ENCODE measurements around the gene IL27RA. TPM values are rescaled to one million over a fixed set of nuclear protein-coding genes. Genes with fewer than 3 reads are reported as not detected.

Gene IL27RA
- total and polyA plus RNA-seq, 2 experiments from 2014 or later, result 7.7 to 11.4 TPM

DNA sequence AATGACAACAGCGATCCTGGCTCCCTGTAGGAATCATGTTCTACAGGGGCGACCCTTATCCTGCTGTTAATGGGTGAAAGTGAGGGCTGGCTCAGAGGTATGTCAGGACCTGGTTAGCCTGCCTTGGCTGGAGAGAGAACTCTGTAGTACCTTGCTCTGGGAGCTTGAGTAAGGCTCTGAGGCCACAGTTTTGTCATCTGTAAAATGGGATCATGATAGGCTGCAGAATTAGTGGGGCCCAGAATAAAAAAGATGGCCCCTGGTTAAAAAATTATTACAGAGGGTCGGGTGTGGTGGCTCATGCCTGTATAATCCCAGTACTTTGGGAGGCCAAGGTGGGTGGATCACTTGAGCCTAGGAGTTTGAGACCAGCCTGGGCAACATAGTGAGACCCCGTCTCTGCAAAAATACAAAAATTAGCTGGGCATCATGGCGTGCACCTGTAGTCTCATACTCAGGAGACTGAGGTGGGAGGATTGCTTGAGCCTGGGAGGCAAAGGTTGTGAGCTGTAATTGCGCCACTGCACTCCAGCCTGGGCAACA lies 69.5 kb downstream of the IL27RA start (continued):
- TF ChIP-seq, protein P1, sequence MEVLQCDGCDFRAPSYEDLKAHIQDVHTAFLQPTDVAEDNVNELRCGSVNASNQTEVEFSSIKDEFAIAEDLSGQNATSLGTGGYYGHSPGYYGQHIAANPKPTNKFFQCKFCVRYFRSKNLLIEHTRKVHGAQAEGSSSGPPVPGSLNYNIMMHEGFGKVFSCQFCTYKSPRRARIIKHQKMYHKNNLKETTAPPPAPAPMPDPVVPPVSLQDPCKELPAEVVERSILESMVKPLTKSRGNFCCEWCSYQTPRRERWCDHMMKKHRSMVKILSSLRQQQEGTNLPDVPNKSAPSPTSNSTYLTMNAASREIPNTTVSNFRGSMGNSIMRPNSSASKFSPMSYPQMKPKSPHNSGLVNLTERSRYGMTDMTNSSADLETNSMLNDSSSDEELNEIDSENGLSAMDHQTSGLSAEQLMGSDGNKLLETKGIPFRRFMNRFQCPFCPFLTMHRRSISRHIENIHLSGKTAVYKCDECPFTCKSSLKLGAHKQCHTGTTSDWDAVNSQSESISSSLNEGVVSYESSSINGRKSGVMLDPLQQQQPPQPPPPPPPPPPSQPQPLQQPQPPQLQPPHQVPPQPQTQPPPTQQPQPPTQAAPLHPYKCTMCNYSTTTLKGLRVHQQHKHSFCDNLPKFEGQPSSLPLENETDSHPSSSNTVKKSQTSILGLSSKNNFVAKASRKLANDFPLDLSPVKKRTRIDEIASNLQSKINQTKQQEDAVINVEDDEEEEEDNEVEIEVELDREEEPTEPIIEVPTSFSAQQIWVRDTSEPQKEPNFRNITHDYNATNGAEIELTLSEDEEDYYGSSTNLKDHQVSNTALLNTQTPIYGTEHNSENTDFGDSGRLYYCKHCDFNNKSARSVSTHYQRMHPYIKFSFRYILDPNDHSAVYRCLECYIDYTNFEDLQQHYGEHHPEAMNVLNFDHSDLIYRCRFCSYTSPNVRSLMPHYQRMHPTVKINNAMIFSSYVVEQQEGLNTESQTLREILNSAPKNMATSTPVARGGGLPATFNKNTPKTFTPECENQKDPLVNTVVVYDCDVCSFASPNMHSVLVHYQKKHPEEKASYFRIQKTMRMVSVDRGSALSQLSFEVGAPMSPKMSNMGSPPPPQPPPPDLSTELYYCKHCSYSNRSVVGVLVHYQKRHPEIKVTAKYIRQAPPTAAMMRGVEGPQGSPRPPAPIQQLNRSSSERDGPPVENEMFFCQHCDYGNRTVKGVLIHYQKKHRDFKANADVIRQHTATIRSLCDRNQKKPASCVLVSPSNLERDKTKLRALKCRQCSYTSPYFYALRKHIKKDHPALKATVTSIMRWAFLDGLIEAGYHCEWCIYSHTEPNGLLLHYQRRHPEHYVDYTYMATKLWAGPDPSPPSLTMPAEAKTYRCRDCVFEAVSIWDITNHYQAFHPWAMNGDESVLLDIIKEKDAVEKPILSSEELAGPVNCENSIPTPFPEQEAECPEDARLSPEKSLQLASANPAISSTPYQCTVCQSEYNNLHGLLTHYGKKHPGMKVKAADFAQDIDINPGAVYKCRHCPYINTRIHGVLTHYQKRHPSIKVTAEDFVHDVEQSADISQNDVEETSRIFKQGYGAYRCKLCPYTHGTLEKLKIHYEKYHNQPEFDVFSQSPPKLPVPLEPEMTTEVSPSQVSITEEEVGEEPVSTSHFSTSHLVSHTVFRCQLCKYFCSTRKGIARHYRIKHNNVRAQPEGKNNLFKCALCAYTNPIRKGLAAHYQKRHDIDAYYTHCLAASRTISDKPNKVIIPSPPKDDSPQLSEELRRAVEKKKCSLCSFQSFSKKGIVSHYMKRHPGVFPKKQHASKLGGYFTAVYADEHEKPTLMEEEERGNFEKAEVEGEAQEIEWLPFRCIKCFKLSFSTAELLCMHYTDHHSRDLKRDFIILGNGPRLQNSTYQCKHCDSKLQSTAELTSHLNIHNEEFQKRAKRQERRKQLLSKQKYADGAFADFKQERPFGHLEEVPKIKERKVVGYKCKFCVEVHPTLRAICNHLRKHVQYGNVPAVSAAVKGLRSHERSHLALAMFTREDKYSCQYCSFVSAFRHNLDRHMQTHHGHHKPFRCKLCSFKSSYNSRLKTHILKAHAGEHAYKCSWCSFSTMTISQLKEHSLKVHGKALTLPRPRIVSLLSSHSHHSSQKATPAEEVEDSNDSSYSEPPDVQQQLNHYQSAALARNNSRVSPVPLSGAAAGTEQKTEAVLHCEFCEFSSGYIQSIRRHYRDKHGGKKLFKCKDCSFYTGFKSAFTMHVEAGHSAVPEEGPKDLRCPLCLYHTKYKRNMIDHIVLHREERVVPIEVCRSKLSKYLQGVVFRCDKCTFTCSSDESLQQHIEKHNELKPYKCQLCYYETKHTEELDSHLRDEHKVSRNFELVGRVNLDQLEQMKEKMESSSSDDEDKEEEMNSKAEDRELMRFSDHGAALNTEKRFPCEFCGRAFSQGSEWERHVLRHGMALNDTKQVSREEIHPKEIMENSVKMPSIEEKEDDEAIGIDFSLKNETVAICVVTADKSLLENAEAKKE (CRISPR knock-in tag; IDR thresholded peaks at IDR 0.05), result no peak
- no peak for TF ChIP-seq POLR2AphosphoS5 (IDR thresholded peaks at IDR 0.05; ENCODE audit: low read depth)
- TF ChIP-seq, protein P2, sequence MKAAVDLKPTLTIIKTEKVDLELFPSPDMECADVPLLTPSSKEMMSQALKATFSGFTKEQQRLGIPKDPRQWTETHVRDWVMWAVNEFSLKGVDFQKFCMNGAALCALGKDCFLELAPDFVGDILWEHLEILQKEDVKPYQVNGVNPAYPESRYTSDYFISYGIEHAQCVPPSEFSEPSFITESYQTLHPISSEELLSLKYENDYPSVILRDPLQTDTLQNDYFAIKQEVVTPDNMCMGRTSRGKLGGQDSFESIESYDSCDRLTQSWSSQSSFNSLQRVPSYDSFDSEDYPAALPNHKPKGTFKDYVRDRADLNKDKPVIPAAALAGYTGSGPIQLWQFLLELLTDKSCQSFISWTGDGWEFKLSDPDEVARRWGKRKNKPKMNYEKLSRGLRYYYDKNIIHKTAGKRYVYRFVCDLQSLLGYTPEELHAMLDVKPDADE (IDR thresholded peaks at IDR 0.05), result no peak

DNA sequence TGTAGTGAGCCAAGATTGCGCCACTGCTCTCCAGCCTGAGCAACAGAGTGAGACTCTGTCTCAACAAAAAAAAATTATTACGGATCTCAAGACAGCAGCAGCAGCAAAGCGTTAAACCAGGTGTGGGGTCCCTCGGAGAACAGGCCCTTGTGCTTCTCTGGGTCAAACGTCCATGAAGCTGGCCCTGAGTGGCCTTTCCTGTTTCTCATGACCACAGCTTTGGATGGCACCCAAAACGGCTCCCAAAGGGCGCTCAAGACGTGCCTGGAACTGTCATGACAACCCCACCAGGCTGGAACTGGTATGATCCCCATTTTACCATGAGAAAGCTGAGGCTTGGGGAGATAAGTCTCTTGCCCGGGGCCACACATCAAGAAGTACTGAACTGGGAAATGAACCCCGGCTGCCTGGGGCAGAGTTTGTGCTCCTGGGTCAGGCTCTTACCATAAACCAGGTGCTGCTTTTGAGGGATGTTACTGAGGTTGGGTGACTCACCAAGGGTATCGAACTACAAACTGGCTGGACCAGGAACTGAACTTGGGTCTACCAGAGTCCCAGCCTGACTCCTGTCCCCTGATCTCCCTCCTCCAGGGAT lies 70.6 kb downstream of the IL27RA start:
- no peaks in the 10 kb centered on the region for H3K36me3 ChIP-seq (ENCODE audit: insufficient read depth)
- TF ChIP-seq, protein P1 (CRISPR knock-in tag; IDR thresholded peaks at IDR 0.05), result no peak
- TF ChIP-seq, protein P2 (IDR thresholded peaks at IDR 0.05), result no peak
- no peak for TF ChIP-seq CREB1 (CRISPR knock-in tag; IDR thresholded peaks at IDR 0.05; ENCODE audit: low read depth)
- TF ChIP-seq POLR2AphosphoS5 (IDR thresholded peaks at IDR 0.05; ENCODE audit: low read depth), result no peak
- TF ChIP-seq EZH2phosphoT487 (IDR thresholded peaks at IDR 0.05; ENCODE audit: unreplicated experiment), result no peak

More for the DNA sequence above, 70.6 kb downstream of the IL27RA start:
- Histone ChIP-seq H3K27ac (ENCODE audit: low read depth) (no peak overlapping the region), H3K9me2 (ENCODE audit: insufficient read depth) (no peaks in the 10 kb centered on the region), H3K4me3 (no peak overlapping the region), H3K4me2 (no peak overlapping the region), H3F3A (replicated peaks; ENCODE audit: low read depth) (0 out of 2 replicates have a peak, but pooled peaks cover 5% of the 10 kb centered on the region), H2AFZ (no peak overlapping the region), H3K27me3 (ENCODE audit: insufficient read depth) (no peaks in the 10 kb centered on the region), H3K4me1 (ENCODE audit: insufficient read depth) (no peaks in the 10 kb centered on the region), H3K79me2 (replicated peaks; ENCODE audit: insufficient read depth) (no peaks in the 10 kb centered on the region), H4K20me1 (replicated peaks; ENCODE audit: insufficient read depth) (no peaks in the 10 kb centered on the region)
- peaks cover 3% of the 10 kb centered on the region; the same call in 2 of the 3 replicates for H3K36me3 Mint-ChIP-seq (ENCODE audit: low read depth)
- H3K27me3 Mint-ChIP-seq (ENCODE audit: insufficient read depth, low read depth, poor library complexity), result no peaks in the 10 kb centered on the region
- no peaks in the 10 kb centered on the region for H3K9me3 Mint-ChIP-seq
- no peak overlapping the region for H3K27ac Mint-ChIP-seq
- no peak overlapping the region for H3K4me3 Mint-ChIP-seq
- DNase-seq (ENCODE audit: low spot score) (no peak), ATAC-seq (no peak)
- H3K4me1 Mint-ChIP-seq, result no peaks in the 10 kb centered on the region

Measured in GM23338 (cell line).